H1 (cell line): ENCODE results near the gene ERVMER34-1. TPM values are rescaled to one million over a fixed set of nuclear protein-coding genes. Genes with fewer than 3 reads are reported as not detected.

ENCODE experiments used
- CTCF ChIA-PET: fragments of 300-600 bp; sonication (Branson Sonifier 250); formaldehyde crosslinking; loops from one replicate; lab custom pipeline; 2021; ENCODE audit not compliant: partially characterized antibody; lab: Charles Lee
- POLR2A ChIA-PET: fragments of 300-600 bp; sonication (Branson Sonifier 250); formaldehyde crosslinking; loops from one replicate; lab custom pipeline; 2021; ENCODE audit warnings: inconsistent platforms; ENCODE audit not compliant: partially characterized antibody; lab: Charles Lee
- DNase-seq, 2 experiments: peaks; one replicate each; pipeline versions ENCODE4 v3.0.0 to v3.0.0-alpha.2; 2010 to 2022; ENCODE audit warnings: low spot score in 2 of 2, low read depth in 1 of 2, mixed read lengths in 1 of 2
- FAIRE-seq: peaks from 2 replicates; lab custom pipeline; 2011; peaks lifted over from hg19 to GRCh38; lab: Jason Lieb, UNC
- H2AFZ ChIP-seq: 2 replicates; pipeline ENCODE4 v1.8.1; 2012; ENCODE audit warnings: low read length, inconsistent platforms
- H2AK5ac ChIP-seq: 2 replicates; pipeline ENCODE4 v1.6.1; 2013; ENCODE audit warnings: low read depth, low read length
- H2BK120ac ChIP-seq: replicated peaks from 2 replicates; pipeline ENCODE3; 2013; ENCODE audit warnings: low read depth, low read length, inconsistent platforms
- H2BK12ac ChIP-seq: 2 replicates; pipeline ENCODE4 v1.6.1; 2013; ENCODE audit warnings: low read depth, low read length
- H2BK15ac ChIP-seq: 2 replicates; pipeline ENCODE4 v1.6.1; 2013; ENCODE audit warnings: low read length
- H2BK20ac ChIP-seq: 2 replicates; pipeline ENCODE4 v1.6.1; 2013; ENCODE audit warnings: low read length
- H2BK5ac ChIP-seq: 2 replicates; pipeline ENCODE4 v1.6.1; 2013; ENCODE audit warnings: low read depth, low read length
- H3K14ac ChIP-seq: 2 replicates; pipeline ENCODE4 v1.6.1; 2013; ENCODE audit warnings: inconsistent platforms; ENCODE audit not compliant: insufficient read length
- H3K18ac ChIP-seq: 2 replicates; pipeline ENCODE4 v1.6.1; 2013; ENCODE audit warnings: low read length; ENCODE audit errors: extremely low read depth
- H3K23ac ChIP-seq: 2 replicates; pipeline ENCODE4 v1.6.1; 2013; ENCODE audit warnings: inconsistent platforms; ENCODE audit not compliant: insufficient read length
- H3K23me2 ChIP-seq: 2 replicates; pipeline ENCODE4 v1.6.1; 2013; ENCODE audit warnings: low read depth, low read length
- H3K27ac ChIP-seq: 2 replicates; pipeline ENCODE4 v1.6.1; 2011; ENCODE audit warnings: low read depth, low read length, inconsistent platforms
- H3K27me3 ChIP-seq, 4 experiments: replicated peaks in 1 of 4; 1 replicate in 1 of 4; 2 replicates in 3 of 4; pipeline versions ENCODE4 v1.6.1 to v1.8.1; 2011 to 2013; ENCODE audit warnings: low read length in 3 of 4, mild to moderate bottlenecking in 3 of 4, inconsistent platforms in 2 of 4, mixed read lengths in 2 of 4, moderate library complexity in 1 of 4; ENCODE audit not compliant: control insufficient read depth in 3 of 4, insufficient read depth in 3 of 4; ENCODE audit errors: extremely low read depth in 1 of 4
- H3K36me3 ChIP-seq, 4 experiments: 2 replicates each; pipeline versions ENCODE4 v1.6.1 to v1.8.1; 2011 to 2013; ENCODE audit warnings: mild to moderate bottlenecking in 4 of 4, low read length in 3 of 4, moderate library complexity in 2 of 4, control low read depth in 1 of 4, inconsistent platforms in 1 of 4; ENCODE audit not compliant: insufficient read depth in 4 of 4, control insufficient read depth in 2 of 4
- H3K4ac ChIP-seq: replicated peaks from 2 replicates; pipeline ENCODE3; 2013; ENCODE audit warnings: low read length, low read depth, mixed read lengths, inconsistent platforms; ENCODE audit not compliant: insufficient read length
- H3K4me1 ChIP-seq, 4 experiments: replicated peaks in 1 of 4; 1 replicate in 1 of 4; 2 replicates in 3 of 4; pipeline versions ENCODE4 v1.6.1 to v1.8.1; 2011 to 2013; ENCODE audit warnings: low read length in 3 of 4, inconsistent platforms in 2 of 4, mixed read lengths in 1 of 4; ENCODE audit not compliant: insufficient read depth in 4 of 4, control insufficient read depth in 3 of 4
- H3K4me2 ChIP-seq, 2 experiments: 2 replicates each; pipeline versions ENCODE4 v1.6.1 to v1.8.1; 2011 to 2013; ENCODE audit warnings: low read depth in 2 of 2, low read length in 2 of 2, control low read depth in 1 of 2, inconsistent platforms in 1 of 2, mild to moderate bottlenecking in 1 of 2; ENCODE audit not compliant: insufficient read depth in 1 of 2
- H3K4me3 ChIP-seq, 4 experiments: fragments of 200-600, 300-600 bp in 1 of 4; sonication (generic), shearing (Covaris generic), sonication (Bioruptor Twin) in 1 of 4; 2 replicates each; pipeline versions ENCODE4 v1.5.1 to v1.8.1; 2011 to 2016; ENCODE audit warnings: low read length in 4 of 4, low read depth in 3 of 4, control low read depth in 2 of 4, inconsistent platforms in 2 of 4, mild to moderate bottlenecking in 2 of 4, mixed read lengths in 1 of 4, moderate library complexity in 1 of 4; ENCODE audit not compliant: insufficient read depth in 2 of 4; ENCODE audit errors: extremely low read depth in 1 of 4
- H3K56ac ChIP-seq: replicated peaks from 2 replicates; pipeline ENCODE3; 2013; ENCODE audit warnings: low read depth, mild to moderate bottlenecking, mixed read lengths, low read length, inconsistent platforms; ENCODE audit not compliant: insufficient read length
- H3K79me1 ChIP-seq: 2 replicates; pipeline ENCODE4 v1.6.1; 2013; ENCODE audit warnings: low read depth, low read length, control low read depth
- H3K79me2 ChIP-seq, 2 experiments: 2 replicates each; pipeline versions ENCODE4 v1.6.1 to v1.8.1; 2012 to 2013; ENCODE audit warnings: low read length in 2 of 2, mild to moderate bottlenecking in 2 of 2, inconsistent platforms in 1 of 2; ENCODE audit not compliant: insufficient read depth in 2 of 2, control insufficient read depth in 1 of 2
- H3K9ac ChIP-seq, 4 experiments: replicated peaks in 1 of 4; 1 replicate in 1 of 4; 2 replicates in 3 of 4; pipeline versions ENCODE4 v1.6.1 to v1.8.1; 2011 to 2013; ENCODE audit warnings: low read depth in 3 of 4, low read length in 3 of 4, control low read depth in 2 of 4, mild to moderate bottlenecking in 2 of 4, moderate library complexity in 2 of 4, inconsistent platforms in 1 of 4; ENCODE audit errors: extremely low read depth in 1 of 4
- H3K9me3 ChIP-seq, 2 experiments: 2 replicates each; pipeline versions ENCODE4 v1.6.1 to v1.8.1; 2012 to 2013; ENCODE audit warnings: mild to moderate bottlenecking in 2 of 2, moderate library complexity in 2 of 2, control low read depth in 1 of 2, inconsistent platforms in 1 of 2, low read depth in 1 of 2, low read length in 1 of 2, mixed read lengths in 1 of 2; ENCODE audit not compliant: insufficient read depth in 2 of 2
- H4K20me1 ChIP-seq, 2 experiments: replicated peaks in 1 of 2; 2 replicates each; pipeline versions ENCODE3 to v1.8.1; 2011 to 2013; ENCODE audit warnings: inconsistent platforms in 2 of 2, low read length in 2 of 2, mild to moderate bottlenecking in 1 of 2; ENCODE audit not compliant: insufficient read depth in 2 of 2, control insufficient read depth in 1 of 2
- H4K5ac ChIP-seq: 2 replicates; pipeline ENCODE4 v1.6.1; 2013; ENCODE audit warnings: low read length, low read depth, mixed read lengths, inconsistent platforms; ENCODE audit not compliant: insufficient read length
- H4K8ac ChIP-seq: 2 replicates; pipeline ENCODE4 v1.8.0; 2013; ENCODE audit warnings: mild to moderate bottlenecking, moderate library complexity, low read length, inconsistent platforms; ENCODE audit not compliant: insufficient read depth; ENCODE audit errors: extremely low read depth
- H4K91ac ChIP-seq: replicated peaks from 2 replicates; pipeline ENCODE3; 2013; ENCODE audit warnings: low read length, mixed read lengths, inconsistent platforms; ENCODE audit not compliant: insufficient read length
- POLR2AphosphoS5 ChIP-seq: IDR thresholded peaks from 2 replicates; pipeline ENCODE4 v1.6.1; 2011; ENCODE audit warnings: low read depth, low read length
- TCF12 ChIP-seq: IDR thresholded peaks from 2 replicates; pipeline ENCODE4 v1.6.1; 2011; ENCODE audit warnings: low read depth, mild to moderate bottlenecking, low read length
- WGBS, 2 experiments: shearing (Covaris generic) in 1 of 2; methylation state at CpG; one replicate each; pipeline versions ENCODE4 v1.1.6 to v1.1.7; 2013 to 2015; ENCODE audit warnings: low lambda C conversion rate in 2 of 2, mixed read lengths in 2 of 2, inconsistent platforms in 1 of 2, low coverage in 1 of 2, missing lambda C conversion rate in 1 of 2; ENCODE audit not compliant: insufficient replicate concordance in 2 of 2, insufficient coverage in 1 of 2, insufficient read length in 1 of 2; ENCODE audit errors: extremely low coverage in 1 of 2, missing lambda C conversion rate in 1 of 2; 5-methylcytosine and 5-hydroxymethylcytosine counted together
- polyA plus RNA-seq, 7 experiments: library from polyadenylated mRNA; depleted of rRNA in 3 of 7; stranded (reverse) in 5 of 7; unstranded in 2 of 7; fragments of >200 nt in 5 of 7; fragments of 200-250 nt in 2 of 7; gene quantifications; 1 replicate in 5 of 7; 2 replicates in 1 of 7; 4 replicates in 1 of 7; pipeline versions ENCODE4 v1.2.1 to v1.2.3, GENCODE V29; 2011 to 2013; ENCODE audit warnings: missing spikeins in 2 of 7, mixed read lengths in 2 of 7
- total RNA-seq: library from RNA; stranded (reverse); fragmentation: NEBNext Ultra II Directional; extraction: Animal tissue kit (Norgen Biotek cat#: 25700); gene quantifications from 2 replicates; pipeline ENCODE4 v1.2.1, GENCODE V29; 2021

The ERVMER34-1 gene
- total and polyA plus RNA-seq, 2 of the 8 experiments (the other 6 are each of a cell fraction or from before 2014, with no cell fraction given), result 14.2 to 34.3 TPM

GRCh38 chr4:52715255-52715897 lies 35.8 kb downstream of the ERVMER34-1 start:
- Histone ChIP-seq H2BK5ac (peak overlapping the region; percentile 52), H3K14ac (no peak overlapping the region), H3K4ac (no peak overlapping the region), H3K4me1 (peaks cover 3 to 14% (median 9%) of the 10 kb centered on the region in 4 experiments; a peak in 6 of 7 replicates), H4K5ac (no peak overlapping the region), H3K79me1 (peaks cover 5% of the 10 kb centered on the region; the same call in 1 of the 2 replicates), H2AK5ac (no peak overlapping the region), H3K18ac (no peak overlapping the region), H2BK15ac (no peak overlapping the region), H3K27ac (peak overlapping the region; percentile 19; the same call in 1 of the 2 replicates), H2BK120ac (no peak overlapping the region), H3K79me2 (peaks cover 4 to 29% of the 10 kb centered on the region in 2 experiments; a peak in 3 of 4 replicates), H4K91ac (no peak overlapping the region), H3K56ac (no peak overlapping the region), H4K20me1 (peaks cover 0 to 5% of the 10 kb centered on the region in 2 experiments), H3K4me3 (peak overlapping the region in 1 of 4 experiments; percentile 96; a peak in 3 of 8 replicates), H3K9ac (peak overlapping the region in 2 of 4 experiments; percentile 20 to 24; a peak in 2 of 7 replicates), H2BK12ac (no peak overlapping the region), H3K23ac (no peak overlapping the region), H3K4me2 (peak overlapping the region; percentile 78 to 92), H3K9me3 (no peaks in the 10 kb centered on the region), H2AFZ (no peak overlapping the region), H2BK20ac (no peak overlapping the region), H4K8ac (no peak overlapping the region), H3K23me2 (peaks cover 17% of the 10 kb centered on the region), H3K27me3 (no peaks in the 10 kb centered on the region), H3K36me3 (peaks cover 17 to 66% (median 42%) of the 10 kb centered on the region in 4 experiments)
- POLR2A ChIA-PET, result interaction anchor here (0.8 to 5.3 kb wide), 6 partner anchors 13 to 170 kb away, joined by 3 to 37 read pairs (median 4); partner anchors contain the start of gene USP46
- CTCF ChIA-PET, result no interaction called here
- 92% methylated on average over 7 of the region's 7 CpGs; no CpG with 5 or more reads in 1 of the 2 experiments for WGBS, 2 experiments
- TF ChIP-seq POLR2AphosphoS5 (peak; percentile 65), TCF12 (no peak)
- DNase-seq (no peak), FAIRE-seq (no peak)
